CD4-positive, alpha-beta T cell treated with Interleukin-17A for 4 hours (primary cell): ENCODE results near the gene PAAF1.
"Not testable (repeated sequence)": the region's sequence is repeated elsewhere in the genome, so short reads cannot be mapped to it uniquely, and the experiment has no call there.

Source experiments
- DNase-seq: peaks from one replicate; pipeline ENCODE4 v3.0.0-alpha.2; 2020; ENCODE audit warnings: mixed read lengths

PAAF1 gene, protein sequence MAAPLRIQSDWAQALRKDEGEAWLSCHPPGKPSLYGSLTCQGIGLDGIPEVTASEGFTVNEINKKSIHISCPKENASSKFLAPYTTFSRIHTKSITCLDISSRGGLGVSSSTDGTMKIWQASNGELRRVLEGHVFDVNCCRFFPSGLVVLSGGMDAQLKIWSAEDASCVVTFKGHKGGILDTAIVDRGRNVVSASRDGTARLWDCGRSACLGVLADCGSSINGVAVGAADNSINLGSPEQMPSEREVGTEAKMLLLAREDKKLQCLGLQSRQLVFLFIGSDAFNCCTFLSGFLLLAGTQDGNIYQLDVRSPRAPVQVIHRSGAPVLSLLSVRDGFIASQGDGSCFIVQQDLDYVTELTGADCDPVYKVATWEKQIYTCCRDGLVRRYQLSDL

DNA sequence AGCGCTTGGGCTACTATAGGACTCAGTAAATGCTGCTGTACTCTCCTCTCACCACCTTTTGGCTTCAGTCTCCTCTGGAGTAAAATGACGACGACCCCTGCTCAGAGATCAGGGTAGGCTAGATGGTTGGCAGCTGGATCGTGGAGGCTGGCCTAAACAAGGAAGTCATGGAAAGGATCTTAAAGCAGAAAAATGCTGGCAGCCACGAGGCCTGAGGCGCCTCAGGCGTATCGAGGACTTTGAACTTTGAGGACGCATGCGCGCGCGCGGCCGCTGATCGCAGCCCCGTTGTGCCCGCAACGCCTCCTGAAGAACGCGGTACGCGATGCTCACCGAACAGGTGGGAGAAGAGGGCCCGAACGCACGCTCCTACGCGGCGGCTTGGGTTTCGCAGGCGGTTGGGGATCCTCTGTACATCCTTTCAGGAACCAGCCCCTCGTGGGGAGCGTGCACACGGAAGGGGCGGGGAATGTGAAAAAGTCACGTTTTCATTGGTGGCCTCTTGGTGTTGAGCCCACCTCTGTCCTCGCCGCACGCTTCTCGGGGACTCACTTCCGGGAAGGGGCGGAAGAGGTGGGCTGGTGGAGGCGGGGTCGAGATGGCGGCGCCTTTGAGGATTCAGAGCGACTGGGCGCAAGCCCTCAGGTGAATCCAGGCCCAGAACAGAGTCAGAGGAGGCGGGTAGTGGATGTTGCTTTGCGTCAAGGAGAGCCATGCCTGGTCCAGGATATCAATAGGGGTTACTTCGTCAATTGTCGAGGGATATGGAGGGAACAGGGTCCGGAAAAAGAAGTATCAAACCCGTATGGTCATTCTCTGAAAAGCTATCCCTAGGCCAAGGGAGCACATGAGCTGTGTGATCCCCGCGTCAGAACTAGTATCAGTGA, at the start of gene PAAF1, which contains the start of gene COA4:
Gene PAAF1, plus strand, starts transcription at position 576 of the 887 bp plus-strand sequence. Its CDS starts 23 bp downstream, at position 599.
Gene COA4, minus strand, starts transcription at position 423 of the 887 bp plus-strand sequence. CDS start 3,468 bp downstream, outside the sequence.
- DNase-seq: peak; percentile 95

GRCh38 chr11:73830261-73830660, 46.5 kb upstream of the PAAF1 start:
- no peak for DNase-seq

GRCh38 chr11:73833067-73833466, 43.7 kb upstream of the PAAF1 start:
- no peak for DNase-seq

- DNase-seq: no peak
These were observed 38.2 kb upstream of the PAAF1 start for GRCh38 chr11:73838443-73839122.

DNA sequence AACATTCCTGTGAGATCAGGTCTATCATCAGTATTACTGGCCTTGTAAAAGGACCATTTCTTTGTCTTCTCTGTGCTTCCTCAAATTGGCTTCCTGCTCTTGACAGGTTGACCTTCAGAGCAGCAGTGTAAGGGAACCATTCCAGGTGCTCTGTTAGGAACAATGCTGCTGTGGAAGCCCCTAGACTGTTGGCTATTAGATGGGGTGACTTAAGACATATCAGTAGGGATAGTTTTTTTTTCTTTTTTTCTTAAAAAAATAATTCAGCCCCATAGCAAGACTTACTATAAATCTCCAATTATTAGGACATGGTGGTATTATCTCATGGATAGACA, 37.7 kb upstream of the PAAF1 start:
- DNase-seq: no peak

DNA sequence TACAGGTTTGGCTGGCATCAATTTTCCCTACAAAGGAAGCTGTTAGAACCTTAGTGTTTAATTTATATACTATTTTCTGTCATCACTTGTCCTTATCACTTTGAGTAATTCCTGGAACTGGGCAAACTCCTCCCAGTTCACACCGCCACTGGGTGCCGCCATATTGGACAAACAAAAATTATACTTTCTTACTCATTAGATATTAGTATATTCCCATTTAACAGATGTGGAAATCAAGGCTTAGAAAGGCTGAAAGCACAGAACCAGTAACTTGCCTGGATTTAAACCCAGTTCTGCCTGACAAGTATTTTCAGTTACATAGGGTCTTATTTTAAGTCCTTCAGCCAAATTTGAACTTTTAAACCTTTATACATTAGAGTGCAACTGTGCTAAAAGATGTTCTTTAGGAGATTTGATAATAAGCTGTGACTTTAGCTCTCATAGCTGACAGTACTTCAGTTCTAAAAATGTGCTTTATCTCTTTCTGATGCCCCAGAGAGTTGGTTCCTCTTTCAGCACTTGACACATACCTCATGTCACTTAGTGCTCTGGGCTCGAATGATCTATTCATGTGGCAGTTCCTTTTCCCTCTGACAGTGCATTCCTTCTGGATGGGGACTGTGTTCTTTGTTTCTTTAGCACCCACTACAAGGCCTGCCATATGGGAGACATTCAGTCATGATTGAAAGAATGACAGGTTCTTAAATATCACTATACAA, 25.6 kb upstream of the PAAF1 start:
- no peak for DNase-seq

DNA sequence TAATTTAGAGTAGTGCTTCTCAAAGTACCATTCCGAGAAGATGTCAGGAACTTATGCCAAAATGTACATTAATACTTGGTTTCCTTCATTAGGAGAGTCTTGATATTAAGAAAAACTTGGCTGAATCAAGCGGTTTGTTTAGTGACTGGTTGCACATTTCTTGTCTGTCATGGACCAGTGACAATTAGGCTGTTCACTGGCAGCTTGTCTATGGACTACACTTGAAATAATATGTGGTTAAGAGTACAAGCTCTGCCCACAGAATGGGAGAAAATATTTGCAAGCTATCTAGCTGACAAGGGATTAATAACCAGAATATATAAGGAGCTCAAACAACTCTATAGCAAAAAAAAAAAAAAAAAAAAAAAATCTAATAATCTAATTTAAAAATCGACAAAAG, 24.8 kb upstream of the PAAF1 start:
- no peak for DNase-seq

GRCh38 chr11:73854680-73855079, 22.1 kb upstream of the PAAF1 start:
- no peak for DNase-seq

GRCh38 chr11:73856031-73856567, 20.7 kb upstream of the PAAF1 start:
- no peak for DNase-seq

DNA sequence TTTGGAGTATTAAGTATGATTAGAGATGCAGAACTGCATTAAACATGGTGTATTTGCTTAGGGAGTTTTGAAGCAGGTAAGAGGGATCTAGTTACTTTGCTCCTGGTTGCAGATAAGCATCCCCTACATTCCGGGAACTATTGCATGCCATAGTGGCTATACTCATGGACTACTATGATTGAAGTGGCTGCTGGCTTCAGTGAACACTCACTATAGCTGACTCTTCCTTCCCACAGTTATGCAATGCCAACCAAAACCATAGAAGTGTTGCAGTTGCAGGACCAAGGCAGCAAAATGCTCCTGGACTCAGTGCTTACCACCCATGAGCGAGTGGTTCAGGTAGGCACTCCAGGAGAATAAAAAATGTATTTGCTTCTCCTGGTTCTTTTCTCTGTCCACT, 17.1 kb upstream of the PAAF1 start:
- DNase-seq: no peak

- no peak for DNase-seq
These were observed 16.6 kb upstream of the PAAF1 start for GRCh38 chr11:73860202-73860601.

- no peak for DNase-seq
These were observed 13.8 kb upstream of the PAAF1 start for GRCh38 chr11:73862986-73863385.

- no peak for DNase-seq
These were observed 10.7 kb upstream of the PAAF1 start for GRCh38 chr11:73866095-73866579.

GRCh38 chr11:73866586-73866996, 10.2 kb upstream of the PAAF1 start:
- no peak for DNase-seq

DNA sequence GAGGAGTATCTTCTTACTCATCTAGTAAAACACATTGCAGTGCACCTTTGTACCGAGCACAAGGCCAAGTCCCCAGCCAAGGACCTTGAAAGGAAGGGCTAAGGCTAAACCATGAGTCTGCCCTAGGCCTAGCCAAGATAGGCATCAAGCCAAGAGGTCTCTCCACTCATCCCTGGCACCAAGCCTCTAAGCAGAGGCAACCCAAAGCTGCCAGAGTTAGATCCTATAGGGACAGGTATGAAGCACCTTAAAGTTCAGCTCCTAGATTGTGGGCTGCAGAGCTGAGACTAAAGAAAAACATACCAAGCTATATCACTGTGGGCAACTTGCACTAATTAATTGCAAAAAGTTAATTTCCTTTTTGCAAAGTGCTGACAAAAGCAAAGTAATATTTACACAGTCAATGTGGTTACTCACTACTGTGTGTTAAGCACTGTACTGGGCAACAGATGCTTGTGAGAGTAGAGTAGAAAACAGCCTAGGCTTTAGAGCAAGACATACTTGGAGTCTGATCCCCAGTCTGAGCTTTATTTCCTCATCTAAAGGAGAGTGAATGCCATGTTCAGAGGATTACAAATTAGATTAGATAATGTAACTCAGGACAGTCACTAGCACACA, 7.4 kb upstream of the PAAF1 start:
- no peak for DNase-seq

GRCh38 chr11:73870261-73870660, 6.5 kb upstream of the PAAF1 start:
- DNase-seq: no peak

DNA sequence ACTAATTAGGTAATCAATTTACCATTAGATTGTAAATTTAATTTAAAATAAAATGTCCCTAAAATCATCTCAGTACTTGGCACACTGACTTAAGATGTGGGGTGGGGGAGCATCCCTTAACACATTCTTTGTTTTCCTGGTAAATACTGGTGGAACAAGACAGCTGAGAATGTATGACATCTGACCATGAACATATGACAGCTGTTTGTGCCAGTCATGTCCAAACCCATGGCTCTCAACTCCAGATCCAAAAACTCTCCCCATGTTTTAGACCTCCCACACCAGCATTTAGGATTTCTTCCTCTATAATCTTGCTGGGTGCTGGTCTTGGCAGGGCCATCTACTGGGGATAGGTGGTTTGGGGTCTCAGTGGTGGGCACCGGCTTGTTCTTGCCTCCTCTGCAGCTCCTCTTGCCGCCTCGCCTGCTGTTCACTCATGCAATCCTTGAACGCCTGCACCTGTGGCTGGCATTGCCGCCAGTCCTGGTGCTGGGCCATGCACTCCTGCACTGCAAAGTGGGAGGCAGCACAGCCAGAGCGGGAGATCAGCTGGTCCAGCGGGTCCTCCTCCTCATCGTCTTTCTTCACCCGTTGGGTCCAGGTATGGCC, 3.9 kb upstream of the PAAF1 start:
- DNase-seq: no peak

DNA sequence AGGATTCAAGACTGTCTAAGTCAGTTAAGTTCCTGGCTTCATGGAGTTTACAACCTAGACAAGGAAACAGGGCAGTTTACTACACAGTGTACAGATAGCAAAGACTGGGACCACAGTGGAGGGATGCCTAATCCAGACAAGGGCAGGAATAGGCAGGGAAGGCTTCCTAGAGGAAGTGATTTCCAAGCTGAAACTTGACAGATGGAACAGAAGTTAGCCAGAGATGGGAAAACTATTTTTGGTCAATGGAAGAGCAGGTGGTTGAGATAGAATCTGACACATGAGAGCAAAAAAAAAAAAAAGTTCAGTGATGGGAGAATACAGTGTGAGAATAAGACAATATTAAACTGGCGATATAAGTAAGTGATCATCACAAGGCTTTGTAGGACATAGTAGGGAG, 1.4 kb upstream of the PAAF1 start:
- DNase-seq: no peak

DNA sequence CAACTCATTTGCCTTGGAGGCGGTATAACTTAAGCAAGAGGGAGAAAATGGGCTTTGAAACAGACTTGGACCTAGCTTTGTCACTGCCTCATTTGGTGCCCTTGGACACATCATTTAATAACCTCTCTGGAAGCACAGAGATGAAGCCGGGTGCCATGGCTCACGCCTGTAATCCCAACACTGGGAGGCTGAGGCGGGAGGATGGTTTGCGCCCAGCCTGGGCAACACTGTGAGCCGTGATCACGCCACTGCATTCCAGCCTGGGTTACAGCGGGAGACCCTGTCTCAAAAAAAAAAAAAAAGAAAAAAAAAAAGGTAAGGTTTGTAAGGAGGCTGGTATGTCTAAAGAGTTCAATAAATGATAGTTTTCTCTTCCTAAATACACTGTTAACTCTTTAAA, 959 bp upstream of the PAAF1 start:
- DNase-seq: no peak

DNA sequence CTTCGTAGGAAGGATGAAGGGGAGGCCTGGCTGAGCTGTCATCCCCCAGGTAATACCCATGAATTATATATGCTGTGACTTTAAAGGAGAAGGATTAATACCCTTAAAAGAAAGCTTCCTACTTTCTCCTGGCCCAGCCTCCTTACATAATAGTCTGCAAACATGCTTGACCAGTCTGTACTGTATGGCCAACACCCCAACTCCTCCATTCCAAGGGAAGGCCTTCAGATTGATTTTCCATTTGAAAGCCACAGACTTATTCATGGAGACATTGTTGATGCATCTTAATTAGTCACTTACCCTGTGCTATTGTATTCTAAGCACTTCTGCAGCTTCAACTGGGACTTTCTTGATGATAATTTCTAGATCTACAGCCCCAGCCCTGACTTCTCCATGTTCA, 2.0 kb downstream of the PAAF1 start:
- no peak for DNase-seq

DNA sequence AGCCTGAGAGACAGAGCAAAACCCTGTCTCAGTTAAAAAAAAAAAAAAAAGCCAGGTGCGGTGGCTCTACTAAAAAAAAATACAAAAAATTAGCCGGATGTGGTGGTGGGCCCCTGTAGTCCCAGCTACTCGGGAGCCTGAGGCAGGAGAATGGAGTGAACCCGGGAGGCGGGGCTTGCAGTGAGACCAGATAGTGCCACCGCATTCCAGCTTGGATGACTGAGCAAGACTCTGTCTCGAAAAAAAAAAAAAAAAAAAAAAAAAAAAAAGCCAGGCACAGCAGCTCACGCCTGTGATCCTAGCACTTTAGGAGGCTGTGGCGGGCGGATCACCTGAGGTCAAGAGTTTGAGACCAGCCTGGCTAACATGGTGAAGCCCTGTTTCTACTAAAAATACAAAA, 3.6 kb downstream of the PAAF1 start:
- not testable (repeated sequence) for DNase-seq
